Measurements from ENCODE around the gene SEPTIN10.

DNA sequence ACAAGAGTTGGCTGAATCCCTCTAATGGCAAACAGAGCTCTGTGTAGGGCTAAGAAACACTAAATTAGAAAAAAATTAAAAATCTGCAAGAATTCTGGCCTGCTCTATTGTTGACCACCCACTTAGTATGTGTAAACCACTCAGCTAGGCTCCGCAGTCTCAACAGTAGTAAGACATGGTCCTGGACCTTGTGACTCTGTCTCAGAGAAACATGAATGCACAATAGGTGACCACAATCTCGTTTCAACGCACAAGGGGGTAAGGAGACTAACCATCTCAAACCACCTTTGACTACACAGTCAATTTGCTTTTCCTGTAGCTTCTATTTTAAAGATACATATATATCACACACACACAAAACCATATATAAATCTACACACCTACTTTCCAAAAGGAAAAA lies 16.5 kb downstream of the SEPTIN10 start:
- TF ChIP-seq, protein P1, sequence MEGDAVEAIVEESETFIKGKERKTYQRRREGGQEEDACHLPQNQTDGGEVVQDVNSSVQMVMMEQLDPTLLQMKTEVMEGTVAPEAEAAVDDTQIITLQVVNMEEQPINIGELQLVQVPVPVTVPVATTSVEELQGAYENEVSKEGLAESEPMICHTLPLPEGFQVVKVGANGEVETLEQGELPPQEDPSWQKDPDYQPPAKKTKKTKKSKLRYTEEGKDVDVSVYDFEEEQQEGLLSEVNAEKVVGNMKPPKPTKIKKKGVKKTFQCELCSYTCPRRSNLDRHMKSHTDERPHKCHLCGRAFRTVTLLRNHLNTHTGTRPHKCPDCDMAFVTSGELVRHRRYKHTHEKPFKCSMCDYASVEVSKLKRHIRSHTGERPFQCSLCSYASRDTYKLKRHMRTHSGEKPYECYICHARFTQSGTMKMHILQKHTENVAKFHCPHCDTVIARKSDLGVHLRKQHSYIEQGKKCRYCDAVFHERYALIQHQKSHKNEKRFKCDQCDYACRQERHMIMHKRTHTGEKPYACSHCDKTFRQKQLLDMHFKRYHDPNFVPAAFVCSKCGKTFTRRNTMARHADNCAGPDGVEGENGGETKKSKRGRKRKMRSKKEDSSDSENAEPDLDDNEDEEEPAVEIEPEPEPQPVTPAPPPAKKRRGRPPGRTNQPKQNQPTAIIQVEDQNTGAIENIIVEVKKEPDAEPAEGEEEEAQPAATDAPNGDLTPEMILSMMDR (IDR thresholded peaks at IDR 0.05), result no peak
- no peak for TF ChIP-seq POLR2A (IDR thresholded peaks at IDR 0.05)

Measured in vagina (tissue), 2 donors.